Keratinocyte (primary cell): ENCODE results near the gene CDX1.

Source experiments
- CTCF ChIP-seq, 3 experiments: IDR thresholded peaks in 1 of 3; conservative IDR thresholded peaks in 1 of 3; optimal IDR thresholded peaks in 1 of 3; 2 replicates in 2 of 3; 3 replicates in 1 of 3; pipeline versions ENCODE3 to v1.5.1; 2011; ENCODE audit warnings: low read length in 3 of 3, mild to moderate bottlenecking in 3 of 3, moderate library complexity in 2 of 3, control low read depth in 1 of 3, inconsistent platforms in 1 of 3; ENCODE audit not compliant: insufficient read depth in 2 of 3; ENCODE audit errors: extremely low read depth in 1 of 3
- EZH2 ChIP-seq: IDR thresholded peaks from one replicate; pipeline ENCODE4 v1.6.1; 2012; ENCODE audit warnings: inconsistent platforms, mild to moderate bottlenecking, low read length, moderate library complexity

DNA sequence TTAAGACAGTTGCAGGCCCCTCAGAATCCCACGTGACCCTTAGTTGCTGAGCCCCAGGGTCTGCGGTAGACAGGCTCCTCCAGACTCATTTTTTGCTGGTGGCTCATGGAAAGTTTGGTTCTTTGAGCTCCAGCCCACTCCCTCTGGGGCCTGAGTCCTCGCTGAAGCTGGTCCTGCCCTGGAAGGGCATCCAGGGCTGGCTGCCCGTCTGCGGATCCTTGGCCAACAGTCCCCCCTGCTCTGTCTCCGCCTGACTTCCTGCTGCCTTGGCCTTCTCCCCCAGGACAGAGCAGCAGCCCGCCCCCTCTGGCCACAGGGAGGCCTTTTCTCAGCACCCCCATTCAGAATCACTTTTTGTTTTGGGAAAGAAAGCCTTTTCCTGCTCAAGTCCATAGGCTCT lies 47.7 kb downstream of the CDX1 start:
- TF ChIP-seq CTCF (optimal IDR thresholded peaks at IDR 0.05 in 1 of 3, IDR thresholded peaks at IDR 0.05 in 1 of 3, conservative IDR thresholded peaks at IDR 0.05 in 1 of 3; ENCODE audit: extremely low read depth in 1 of 3, insufficient read depth in 2 of 3, low read length in 3 of 3) (no peak), EZH2 (no peak)
